CD4-positive, alpha-beta T cell treated with Interleukin-17A for 4 hours (primary cell): ENCODE data around the gene HOXA4.

Experiments used
- DNase-seq: peaks from one replicate; pipeline ENCODE4 v3.0.0-alpha.2; 2020; ENCODE audit warnings: mixed read lengths

HOXA4 gene

DNA sequence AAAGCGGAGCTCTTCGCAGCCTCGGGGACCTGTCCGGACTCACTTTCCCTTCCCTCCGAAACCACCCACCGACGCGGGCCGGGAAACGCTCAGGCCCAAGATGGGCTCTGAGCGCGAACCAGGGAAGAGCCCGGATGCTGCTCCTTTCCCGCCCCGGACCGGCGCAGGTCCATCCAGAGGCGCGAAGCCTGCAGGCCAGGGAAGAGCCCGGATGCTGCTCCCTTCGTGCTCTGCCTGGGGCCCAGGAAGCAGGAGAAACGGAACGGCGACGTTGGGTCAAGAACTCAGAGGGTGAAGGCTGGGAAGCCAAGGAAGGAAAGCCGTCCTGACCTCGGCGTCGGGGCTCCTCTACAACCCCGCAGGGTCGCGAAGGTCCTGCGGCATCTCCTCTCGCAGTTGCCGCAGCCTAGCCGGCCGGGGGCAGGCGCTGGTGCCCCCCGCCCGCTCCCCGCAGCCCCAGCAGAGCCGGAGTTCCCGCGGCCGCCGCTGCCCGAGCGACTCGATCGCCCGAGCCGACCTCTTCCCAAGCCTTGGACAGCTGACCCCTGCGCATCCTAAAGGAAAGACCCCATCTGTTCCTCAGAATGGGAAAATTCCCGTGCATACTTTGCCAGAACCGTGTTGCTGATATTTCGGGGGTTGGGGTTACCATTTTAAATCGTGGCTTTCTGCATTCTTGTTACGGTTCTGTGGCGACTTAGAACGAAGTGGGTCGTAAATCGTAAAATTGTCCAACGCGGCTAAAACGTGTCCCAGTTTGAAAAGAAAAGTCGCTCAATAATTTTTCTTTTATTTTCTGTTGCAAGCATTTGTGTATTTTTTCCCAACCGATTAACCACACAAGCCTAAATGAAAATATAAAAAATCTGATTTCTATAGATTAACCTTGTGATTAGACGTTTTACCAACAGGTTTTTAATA, 42.3 kb downstream of the HOXA4 start:
- no peak for DNase-seq

DNA sequence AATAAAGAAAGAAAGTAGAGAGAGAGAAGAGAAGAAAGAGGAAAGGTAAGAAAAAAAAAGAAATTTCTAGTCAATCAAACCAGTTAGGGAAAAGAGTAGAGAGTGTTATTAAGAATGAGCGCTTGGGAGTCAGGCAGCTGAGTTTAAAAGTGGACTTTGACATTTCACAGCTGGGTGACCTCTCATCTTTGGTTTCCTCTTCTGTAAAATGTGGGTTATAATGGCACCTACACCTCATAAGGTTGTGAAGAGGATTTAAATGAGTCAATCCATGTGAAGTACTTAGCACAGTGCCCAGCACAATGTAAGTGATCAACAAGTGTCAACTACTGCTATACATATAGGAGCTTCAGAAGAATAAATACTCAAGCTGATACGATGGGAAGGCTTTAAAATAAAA, 46.9 kb downstream of the HOXA4 start:
- DNase-seq = no peak

DNA sequence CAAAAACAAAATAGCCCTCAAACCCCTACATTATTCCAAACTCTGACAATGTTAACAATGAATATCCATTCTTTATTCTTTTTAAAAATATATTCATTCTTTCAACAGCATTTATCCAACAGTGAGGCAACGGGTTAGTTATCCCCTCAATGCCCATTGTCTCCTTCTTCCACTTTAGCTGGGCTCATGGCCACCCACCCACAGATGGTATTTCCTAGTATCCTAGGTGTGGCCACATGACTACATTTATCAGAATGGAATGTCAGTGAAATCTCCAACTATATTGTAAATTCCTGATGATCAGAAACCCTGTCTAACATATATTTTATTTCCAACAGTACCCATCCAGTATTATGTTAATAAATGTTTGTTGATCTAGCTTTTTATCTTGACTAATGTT, 48.4 kb downstream of the HOXA4 start:
- no peak for DNase-seq

DNA sequence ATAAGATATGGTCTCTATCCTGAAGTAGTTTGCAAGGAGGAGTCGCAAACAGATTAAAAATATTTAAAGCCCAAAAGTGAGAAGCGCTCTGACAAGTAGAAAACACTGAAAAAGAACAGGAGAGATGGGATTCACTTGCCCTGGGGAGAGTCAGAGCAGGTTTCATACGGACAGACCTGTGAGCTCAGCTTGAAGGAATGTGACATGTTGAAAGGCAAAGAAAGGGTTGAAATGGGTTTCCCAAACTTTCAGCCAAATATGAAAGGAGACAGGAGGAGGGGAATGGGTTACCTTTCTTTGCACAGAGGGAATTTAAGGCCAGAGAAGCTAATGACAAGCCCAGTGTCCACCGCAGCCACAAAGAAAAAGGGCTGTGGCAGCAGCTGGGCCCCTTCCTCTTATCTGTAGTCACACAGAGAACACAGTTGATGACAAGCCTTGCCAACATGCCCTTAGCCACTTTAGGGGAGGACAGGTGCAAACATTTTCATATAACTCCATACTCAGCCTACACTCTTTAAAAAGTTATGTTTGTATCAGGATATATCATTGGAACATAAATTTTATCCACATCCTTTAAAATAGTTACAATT, 49.6 kb downstream of the HOXA4 start:
- no peak for DNase-seq

DNA sequence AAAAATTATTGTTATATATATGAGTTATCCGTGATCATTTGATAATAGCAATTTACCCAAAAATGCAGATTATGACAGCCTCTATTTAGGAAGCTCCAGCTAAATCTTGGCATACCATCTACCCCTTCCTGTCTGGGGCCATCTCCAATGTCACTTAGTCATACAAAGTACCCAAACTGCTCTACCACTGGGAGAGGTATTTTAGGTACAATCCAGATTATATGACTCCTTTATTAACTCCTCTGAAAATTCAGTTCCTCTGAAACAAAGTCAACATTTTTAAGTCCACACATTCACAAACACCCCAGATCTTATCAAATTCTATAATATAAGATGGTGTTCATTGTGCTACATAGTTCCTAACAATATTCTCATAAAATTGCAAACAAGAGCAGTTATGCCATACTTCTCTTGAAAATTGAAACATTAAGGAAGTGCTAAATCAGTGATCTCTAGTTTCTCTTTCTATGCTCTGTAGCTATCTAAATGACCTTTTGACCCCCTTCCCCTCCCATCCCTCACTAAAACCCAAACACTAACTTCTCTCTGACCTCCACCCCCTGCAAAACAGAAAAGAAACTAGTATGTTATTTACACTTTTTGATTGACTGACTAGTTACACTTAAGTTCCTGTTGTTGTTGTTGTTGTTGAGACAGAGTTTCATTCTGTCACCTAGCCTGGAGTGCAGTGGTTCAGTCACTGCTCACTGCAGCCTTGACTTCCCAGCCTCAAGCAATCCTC, 51.2 kb downstream of the HOXA4 start:
- no peak for DNase-seq

DNA sequence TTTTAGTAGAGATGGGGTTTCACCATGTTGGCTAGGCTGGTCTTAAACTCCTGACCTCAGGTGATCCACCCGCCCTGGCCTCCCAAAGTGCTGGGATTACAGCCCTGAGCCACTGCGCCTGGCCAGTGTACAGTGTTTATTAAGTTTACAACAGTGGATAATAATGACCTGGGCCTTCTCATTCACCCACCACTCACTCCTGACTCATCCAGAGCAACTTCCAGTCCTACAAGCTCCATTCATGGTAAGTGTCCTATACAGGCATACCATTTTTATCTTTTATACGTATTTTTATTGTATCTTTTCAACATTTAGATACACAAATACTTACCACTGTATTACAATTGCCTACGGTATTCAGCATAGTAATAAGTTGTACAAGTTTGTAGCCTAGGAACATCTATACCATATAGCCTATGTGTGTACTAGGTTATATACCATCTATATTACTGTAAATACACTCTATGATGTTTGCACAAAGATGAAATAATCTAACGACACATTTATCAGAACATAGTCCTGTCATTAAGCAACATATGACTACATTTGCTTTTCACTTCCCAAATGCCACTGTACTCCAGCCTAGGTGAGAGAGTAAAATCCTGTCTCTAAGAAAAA, 51.8 kb downstream of the HOXA4 start:
- no peak for DNase-seq
